HS-27A (cell line): ENCODE data around the gene PARP12.

Source experiments
- DNase-seq: peaks from one replicate; pipeline ENCODE4 v3.0.0-alpha.2; 2012; ENCODE audit warnings: low read depth, missing footprints

PARP12 gene

GRCh38 chr7:139991269-139991666 is 71.5 kb downstream of the PARP12 start:
- no peak for DNase-seq

GRCh38 chr7:139990571-139991268 is 72.0 kb downstream of the PARP12 start:
- no peak for DNase-seq

GRCh38 chr7:139990142-139990535 is 72.6 kb downstream of the PARP12 start:
- no peak for DNase-seq

- no peak for DNase-seq
Measured at GRCh38 chr7:139989366-139990141, 73.2 kb downstream of the PARP12 start.

GRCh38 chr7:139987691-139988516 is 74.8 kb downstream of the PARP12 start:
- no peak for DNase-seq

- no peak for DNase-seq
Measured at GRCh38 chr7:139985811-139986210, 76.9 kb downstream of the PARP12 start.

GRCh38 chr7:139984642-139985539 is 77.9 kb downstream of the PARP12 start:
- no peak for DNase-seq

GRCh38 chr7:139982927-139983920 is 79.5 kb downstream of the PARP12 start:
- no peak for DNase-seq

GRCh38 chr7:139981511-139981895 is 81.2 kb downstream of the PARP12 start:
- DNase-seq = no peak

- DNase-seq = no peak
Measured at GRCh38 chr7:139976838-139977656, 85.7 kb downstream of the PARP12 start.

- DNase-seq = no peak
Measured at GRCh38 chr7:139976055-139976837, 86.5 kb downstream of the PARP12 start.

- no peak for DNase-seq
Measured at GRCh38 chr7:139974179-139974811, 88.5 kb downstream of the PARP12 start.
